ENCODE measurements around the gene BCL2A1. TPM values are rescaled to one million over a fixed set of nuclear protein-coding genes. Genes with fewer than 3 reads are reported as not detected.

BCL2A1 gene
- total RNA-seq, 1 experiment from 2014 or later, result 0.44 TPM

DNA sequence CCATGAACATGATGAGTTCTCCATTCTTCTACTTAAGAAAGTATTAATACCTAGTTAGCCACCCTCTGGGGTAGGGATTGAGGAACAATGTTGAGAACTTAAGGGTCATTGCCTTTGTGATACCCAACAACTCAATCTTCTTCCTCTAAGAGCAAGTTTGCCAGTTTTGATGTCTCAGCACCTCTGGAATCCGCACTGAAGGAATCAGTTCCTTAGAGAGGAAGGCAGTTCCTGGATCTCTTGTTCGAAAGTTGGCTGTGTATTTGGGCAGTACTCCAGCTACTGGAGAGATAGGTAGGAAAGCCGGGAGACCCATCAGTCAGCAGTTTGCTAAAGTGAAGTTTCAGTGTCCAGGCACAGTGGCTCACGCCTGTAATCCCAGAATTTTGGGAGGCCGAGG, 38.5 kb downstream of the BCL2A1 start:
- no peaks in the 10 kb centered on the region for H3K9me3 ChIP-seq (ENCODE audit: control insufficient read depth in 1 of 2, insufficient read depth in 1 of 2, low read depth in 1 of 2, low read length in 2 of 2)
- H3K4me1 ChIP-seq (ENCODE audit: control insufficient read depth in 1 of 2, insufficient read depth in 2 of 2, low read length in 2 of 2), result no peaks in the 10 kb centered on the region
- no peak overlapping the region for H3K4me2 ChIP-seq (ENCODE audit: low read length)
- H4K20me1 ChIP-seq (ENCODE audit: insufficient read depth), result no peaks in the 10 kb centered on the region
- RAD21 ChIA-PET (ENCODE audit: low non-redundant PET in 1 of 2, low total read pairs in 2 of 2, uncharacterized antibody in 2 of 2, unreplicated experiment in 2 of 2), result no interaction called here
- no peak overlapping the region for H3K4me3 ChIP-seq (replicated peaks in 1 of 2; ENCODE audit: low read depth in 1 of 2, low read length in 2 of 2)
- no peak overlapping the region for H3K9ac ChIP-seq (ENCODE audit: low read length)
- intact Hi-C loops (cut with micrococcal nuclease), result no loop called here
- ATAC-seq (no peak), DNase-seq (ENCODE audit: low read depth, low spot score) (no peak)
- no TSS peak for BruUV-seq (replicated peaks)
- H3K36me3 ChIP-seq (ENCODE audit: control insufficient read depth in 1 of 2, insufficient read depth in 2 of 2, low read length in 2 of 2), result no peaks in the 10 kb centered on the region
- POLR2A ChIA-PET, result interaction anchor here (1.9 kb wide), 1 partner anchor 9 kb away, joined by 6 read pairs; no protein-coding TSS in a partner anchor
- no peak overlapping the region for H2AFZ ChIP-seq (ENCODE audit: low read depth, low read length, poor library complexity, severe bottlenecking)
- no peak overlapping the region for H3K27ac ChIP-seq (ENCODE audit: low read depth, low read length)
- no peaks in the 10 kb centered on the region for H3K9me2 ChIP-seq (ENCODE audit: insufficient read depth)
- H3K79me2 ChIP-seq (ENCODE audit: insufficient read depth, low read length), result no peaks in the 10 kb centered on the region
- CTCF ChIA-PET, result no interaction called here
- H3K27me3 ChIP-seq (ENCODE audit: insufficient read depth, low read length), result no peaks in the 10 kb centered on the region
- no peak for TF ChIP-seq RAD21 (IDR thresholded peaks at IDR 0.05; ENCODE audit: low read depth)
- TF ChIP-seq EZH2phosphoT487 (IDR thresholded peaks at IDR 0.05; ENCODE audit: borderline replicate concordance), result no peak
- TF ChIP-seq ELF1 (IDR thresholded peaks at IDR 0.05; ENCODE audit: borderline replicate concordance, low read depth), result no peak
- no peak for TF ChIP-seq SRF (IDR thresholded peaks at IDR 0.05; ENCODE audit: low read depth)
- TF ChIP-seq CEBPB (IDR thresholded peaks at IDR 0.05; ENCODE audit: low read depth), result no peak
- TF ChIP-seq EZH2 (IDR thresholded peaks at IDR 0.05), result no peak
- TF ChIP-seq ZNF274 (IDR thresholded peaks at IDR 0.05; ENCODE audit: low read depth, low read length), result no peak
- no peak for TF ChIP-seq REST (IDR thresholded peaks at IDR 0.05; ENCODE audit: low read depth)
- no peak for TF ChIP-seq POLR2A (IDR thresholded peaks at IDR 0.05; ENCODE audit: borderline replicate concordance, extremely low read depth, insufficient read depth, insufficient read length)
